Activated naive CD8-positive, alpha-beta T cell treated with anti-CD3 and anti-CD28 coated beads for 36 hours (primary cell): ENCODE results near the gene ZHX3. TPM values are rescaled to one million over a fixed set of nuclear protein-coding genes. Genes with fewer than 3 reads are reported as not detected.

Source experiments
- DNase-seq: peaks from one replicate; pipeline ENCODE4 v3.0.0; 2021
- H3K27ac Mint-ChIP-seq: one replicate; pipeline ENCODE4 v1.8.0; 2022; ENCODE audit warnings: mild to moderate bottlenecking, moderate library complexity, mixed read lengths
- H3K27me3 Mint-ChIP-seq: one replicate; pipeline ENCODE4 v1.8.0; 2022; ENCODE audit warnings: mild to moderate bottlenecking, mixed read lengths
- H3K36me3 Mint-ChIP-seq: one replicate; pipeline ENCODE4 v1.8.0; 2021; ENCODE audit warnings: mild to moderate bottlenecking, mixed read lengths
- H3K4me1 Mint-ChIP-seq: one replicate; pipeline ENCODE4 v1.8.0; 2021; ENCODE audit warnings: mixed read lengths
- H3K4me3 Mint-ChIP-seq: one replicate; pipeline ENCODE4 v1.8.0; 2022; ENCODE audit warnings: mild to moderate bottlenecking, moderate library complexity, mixed read lengths
- H3K9me3 Mint-ChIP-seq: one replicate; pipeline ENCODE4 v1.8.0; 2022; ENCODE audit warnings: mixed read lengths
- total RNA-seq, 2 experiments: library from RNA; stranded (reverse); gene quantifications; one replicate each; pipeline ENCODE4 v1.2.3, GENCODE V29; 2021

The ZHX3 gene
- total RNA-seq, 2 experiments from 2014 or later: 15.5 to 17.6 TPM

- Mint-ChIP-seq H3K9me3 (no peaks in the 10 kb centered on the region), H3K27ac (no peak overlapping the region)
These were observed 41.2 kb upstream of the ZHX3 start for GRCh38 chr20:41358717-41359116.

GRCh38 chr20:41358230-41358629 lies 40.7 kb upstream of the ZHX3 start:
- Mint-ChIP-seq H3K27me3 (no peaks in the 10 kb centered on the region), H3K27ac (no peak overlapping the region), H3K4me1 (no peaks in the 10 kb centered on the region), H3K36me3 (no peaks in the 10 kb centered on the region), H3K4me3 (no peak overlapping the region), H3K9me3 (no peaks in the 10 kb centered on the region)
- DNase-seq: no peak

More at GRCh38 chr20:41358717-41359116, 41.2 kb upstream of the ZHX3 start:
- Mint-ChIP-seq H3K4me3 (no peak overlapping the region), H3K4me1 (no peaks in the 10 kb centered on the region), H3K27me3 (no peaks in the 10 kb centered on the region), H3K36me3 (no peaks in the 10 kb centered on the region)
- DNase-seq: no peak

DNA sequence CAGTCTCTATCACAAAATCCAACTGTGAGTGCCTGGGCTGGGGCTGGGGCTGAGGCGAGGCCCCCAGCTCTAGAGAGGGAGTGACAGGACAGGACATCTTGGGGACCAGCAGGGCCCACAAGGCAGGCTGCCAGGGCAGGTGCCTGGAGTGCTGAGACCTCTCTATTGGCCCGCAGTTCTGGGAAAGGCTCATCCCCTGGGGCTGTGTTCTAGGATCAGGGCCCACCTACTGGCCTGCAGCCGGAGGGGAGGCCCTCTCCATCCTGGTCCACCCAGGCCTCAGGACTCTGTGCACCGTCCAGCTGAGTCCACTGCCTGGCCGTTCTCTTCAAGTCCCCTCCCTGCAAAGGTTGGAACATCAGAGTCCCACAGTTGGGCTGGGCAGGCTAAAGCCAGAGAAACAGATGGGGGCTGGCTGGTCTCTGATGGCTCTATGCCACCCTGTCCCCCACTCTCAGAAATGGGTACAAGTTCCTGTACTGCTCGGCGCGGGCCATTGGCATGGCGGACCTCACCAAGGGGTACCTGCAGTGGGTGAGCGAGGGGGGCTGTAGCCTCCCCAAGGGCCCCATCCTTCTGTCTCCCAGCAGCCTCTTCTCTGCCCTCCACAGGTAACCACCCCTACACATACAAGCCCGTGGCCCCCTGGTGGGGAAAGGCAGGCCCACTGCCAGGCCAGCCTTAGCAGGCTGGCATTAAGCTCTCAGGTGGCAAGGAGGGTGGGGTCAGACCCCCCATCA lies 40.1 kb upstream of the ZHX3 start:
- Mint-ChIP-seq H3K27me3 (no peaks in the 10 kb centered on the region), H3K9me3 (no peaks in the 10 kb centered on the region), H3K4me1 (no peaks in the 10 kb centered on the region), H3K4me3 (no peak overlapping the region), H3K36me3 (no peaks in the 10 kb centered on the region), H3K27ac (no peak overlapping the region)
- DNase-seq: no peak

GRCh38 chr20:41356951-41357350 lies 39.4 kb upstream of the ZHX3 start:
- Mint-ChIP-seq H3K27ac (no peak overlapping the region), H3K36me3 (no peaks in the 10 kb centered on the region), H3K27me3 (no peaks in the 10 kb centered on the region), H3K9me3 (no peaks in the 10 kb centered on the region), H3K4me3 (no peak overlapping the region), H3K4me1 (no peaks in the 10 kb centered on the region)
- no peak for DNase-seq

DNA sequence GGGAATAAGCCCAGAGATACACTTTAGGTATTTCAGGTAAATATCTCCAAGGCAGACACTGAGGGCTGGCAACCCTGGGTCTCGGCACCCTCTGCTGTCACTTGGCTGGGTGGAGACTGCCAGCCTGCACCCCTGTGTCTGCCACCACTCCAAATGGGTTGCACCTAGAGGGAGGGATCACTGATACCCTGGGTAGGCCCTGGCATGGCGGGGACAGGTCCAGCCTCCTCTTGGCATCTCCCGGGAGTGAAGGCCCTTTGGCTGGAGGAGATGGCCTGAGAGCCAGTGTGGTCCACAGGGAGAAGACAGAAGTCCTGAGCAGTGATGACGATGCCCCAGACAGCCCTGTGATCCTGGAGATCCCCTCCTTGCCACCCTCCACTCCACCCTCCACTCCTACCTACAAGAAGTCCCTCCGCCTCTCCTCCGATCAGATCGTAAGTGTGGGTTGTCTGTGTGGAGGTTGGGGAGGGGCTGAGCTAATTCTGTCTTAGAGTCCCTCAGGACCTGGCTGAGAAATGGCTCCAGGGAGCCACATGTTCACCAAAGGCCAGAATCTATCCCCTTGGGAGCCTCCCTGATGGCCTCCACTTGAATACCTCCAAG lies 38.2 kb upstream of the ZHX3 start:
- Mint-ChIP-seq H3K9me3 (no peaks in the 10 kb centered on the region), H3K27me3 (no peaks in the 10 kb centered on the region), H3K36me3 (no peaks in the 10 kb centered on the region), H3K4me1 (no peaks in the 10 kb centered on the region), H3K4me3 (no peak overlapping the region), H3K27ac (no peak overlapping the region)
- DNase-seq: no peak

GRCh38 chr20:41355192-41355591 lies 37.7 kb upstream of the ZHX3 start:
- Mint-ChIP-seq H3K9me3 (no peaks in the 10 kb centered on the region), H3K27ac (no peak overlapping the region), H3K27me3 (no peaks in the 10 kb centered on the region), H3K36me3 (no peaks in the 10 kb centered on the region), H3K4me1 (no peaks in the 10 kb centered on the region), H3K4me3 (no peak overlapping the region)
- no peak for DNase-seq

DNA sequence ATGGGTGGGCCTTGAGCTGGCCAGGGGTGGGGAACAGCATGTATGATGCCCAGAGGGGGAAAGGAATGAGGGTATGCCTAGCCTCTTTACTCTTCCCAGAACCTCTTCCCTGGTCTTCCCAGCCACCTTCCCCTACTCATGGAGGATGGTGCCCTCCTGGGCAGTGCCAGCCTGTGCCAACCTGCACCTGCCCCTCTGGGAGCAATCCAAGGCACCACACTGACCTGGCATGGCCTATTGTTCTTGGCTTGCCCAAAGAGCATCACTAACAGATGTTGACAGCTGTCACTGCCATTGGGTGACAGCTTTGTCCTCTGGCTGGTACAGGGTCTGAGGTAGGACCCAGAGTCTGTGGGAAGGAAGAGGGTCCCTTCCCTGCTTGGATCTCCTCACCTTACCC lies 36.0 kb upstream of the ZHX3 start:
- H3K4me1 Mint-ChIP-seq: no peaks in the 10 kb centered on the region
- DNase-seq: no peak
- H3K36me3 Mint-ChIP-seq: no peaks in the 10 kb centered on the region
- no peaks in the 10 kb centered on the region for H3K9me3 Mint-ChIP-seq
- H3K27ac Mint-ChIP-seq: no peak overlapping the region
- H3K27me3 Mint-ChIP-seq: no peaks in the 10 kb centered on the region
- no peak overlapping the region for H3K4me3 Mint-ChIP-seq

GRCh38 chr20:41352666-41353065 lies 35.1 kb upstream of the ZHX3 start:
- Mint-ChIP-seq H3K4me1 (no peaks in the 10 kb centered on the region), H3K9me3 (no peaks in the 10 kb centered on the region), H3K27ac (no peak overlapping the region), H3K4me3 (no peak overlapping the region), H3K27me3 (no peaks in the 10 kb centered on the region), H3K36me3 (no peaks in the 10 kb centered on the region)
- DNase-seq: no peak

DNA sequence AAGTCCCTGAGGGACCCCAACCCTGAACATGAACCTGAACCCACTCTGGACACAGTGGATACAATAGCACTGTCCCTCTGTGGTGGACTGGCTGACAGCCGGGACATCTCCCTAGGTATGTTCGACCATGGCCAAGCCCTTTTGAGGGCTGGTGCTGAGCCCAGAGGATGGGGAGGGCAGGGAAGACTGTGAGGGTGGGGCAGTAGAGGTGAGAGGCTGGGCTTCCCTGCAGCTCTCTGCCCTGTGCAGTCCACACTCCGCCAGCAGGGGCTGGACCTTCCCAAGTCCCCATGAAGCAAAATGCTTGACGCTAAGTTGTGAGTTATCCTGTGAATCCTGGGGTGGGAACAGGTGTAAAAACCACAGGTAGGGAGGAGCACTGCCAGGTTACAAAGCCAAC lies 34.6 kb upstream of the ZHX3 start:
- Mint-ChIP-seq H3K27ac (no peak overlapping the region), H3K9me3 (no peaks in the 10 kb centered on the region), H3K4me3 (no peak overlapping the region), H3K36me3 (no peaks in the 10 kb centered on the region), H3K4me1 (no peaks in the 10 kb centered on the region), H3K27me3 (no peaks in the 10 kb centered on the region)
- no peak for DNase-seq

GRCh38 chr20:41350408-41350962 lies 33.0 kb upstream of the ZHX3 start:
- no peak for DNase-seq
- no peak overlapping the region for H3K27ac Mint-ChIP-seq
- no peaks in the 10 kb centered on the region for H3K9me3 Mint-ChIP-seq
- no peaks in the 10 kb centered on the region for H3K27me3 Mint-ChIP-seq
- no peaks in the 10 kb centered on the region for H3K4me1 Mint-ChIP-seq
- no peaks in the 10 kb centered on the region for H3K36me3 Mint-ChIP-seq
- H3K4me3 Mint-ChIP-seq: no peak overlapping the region

- DNase-seq: no peak
- H3K4me3 Mint-ChIP-seq: no peak overlapping the region
- no peaks in the 10 kb centered on the region for H3K4me1 Mint-ChIP-seq
- no peaks in the 10 kb centered on the region for H3K27me3 Mint-ChIP-seq
- no peak overlapping the region for H3K27ac Mint-ChIP-seq
- no peaks in the 10 kb centered on the region for H3K36me3 Mint-ChIP-seq
- H3K9me3 Mint-ChIP-seq: no peaks in the 10 kb centered on the region
These were observed 32.4 kb upstream of the ZHX3 start for GRCh38 chr20:41349943-41350342.

DNA sequence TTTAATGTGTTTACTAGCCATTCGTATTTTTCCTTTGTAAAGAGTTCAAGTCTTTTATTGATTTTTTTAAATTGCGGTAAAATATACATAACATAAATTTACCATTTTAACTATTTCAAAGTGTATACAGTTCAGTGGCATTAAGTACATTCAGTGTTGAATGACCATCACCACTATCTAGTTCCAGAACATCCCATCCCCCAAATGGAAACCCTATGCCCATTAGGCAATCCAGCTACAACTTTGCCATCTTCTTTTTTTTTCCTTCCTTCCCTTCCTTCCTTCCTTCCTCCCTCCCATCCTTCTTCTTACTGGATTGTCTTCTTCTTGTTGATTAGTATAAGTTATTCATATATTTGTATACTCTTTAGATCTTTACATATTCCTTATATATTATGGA lies 31.7 kb upstream of the ZHX3 start:
- Mint-ChIP-seq H3K9me3 (no peaks in the 10 kb centered on the region), H3K27me3 (no peaks in the 10 kb centered on the region), H3K4me1 (no peaks in the 10 kb centered on the region), H3K27ac (peak overlapping the region; percentile 25), H3K4me3 (no peak overlapping the region), H3K36me3 (no peaks in the 10 kb centered on the region)
- DNase-seq: no peak

DNA sequence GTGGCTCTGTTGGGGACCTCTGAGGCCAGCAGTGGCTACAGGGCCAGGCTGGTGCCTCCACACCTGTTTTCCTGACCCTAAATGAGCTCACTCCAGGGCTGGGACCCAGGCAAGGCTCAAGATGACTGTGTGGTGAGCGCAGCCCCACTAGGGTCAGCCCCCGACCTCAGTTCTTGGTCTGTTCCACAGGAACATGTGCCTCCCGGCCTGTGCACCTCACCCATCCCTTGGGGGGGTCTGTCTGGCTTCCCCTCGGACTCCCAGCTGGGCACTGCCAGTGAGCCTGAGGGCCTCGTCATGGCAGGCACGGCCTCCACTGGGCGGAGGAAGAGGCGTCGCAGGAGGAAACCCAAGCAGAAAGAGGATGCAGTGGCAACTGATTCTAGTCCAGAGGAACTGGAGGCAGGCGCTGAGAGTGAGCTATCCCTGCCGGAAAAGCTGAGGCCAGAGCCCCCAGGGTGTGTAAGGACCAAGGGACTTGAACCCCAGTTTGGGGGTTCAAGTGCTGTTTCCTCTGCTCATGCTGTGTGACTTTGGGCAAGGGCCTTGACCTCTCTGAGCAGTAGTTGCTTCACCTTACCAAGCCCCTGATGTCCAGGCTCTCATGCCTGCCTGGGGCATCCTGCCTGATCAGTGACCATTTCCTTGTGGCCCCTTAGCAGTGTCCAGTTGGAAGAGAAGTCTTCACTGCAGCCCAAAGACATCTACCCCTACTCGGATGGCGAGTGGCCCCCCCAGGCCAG lies 31.1 kb upstream of the ZHX3 start:
- H3K27ac Mint-ChIP-seq: no peak overlapping the region
- H3K36me3 Mint-ChIP-seq: no peaks in the 10 kb centered on the region
- H3K4me3 Mint-ChIP-seq: no peak overlapping the region
- H3K9me3 Mint-ChIP-seq: no peaks in the 10 kb centered on the region
- no peaks in the 10 kb centered on the region for H3K4me1 Mint-ChIP-seq
- no peaks in the 10 kb centered on the region for H3K27me3 Mint-ChIP-seq
- DNase-seq: no peak

- Mint-ChIP-seq H3K4me3 (no peak overlapping the region), H3K27ac (no peak overlapping the region)
These were observed 30.2 kb upstream of the ZHX3 start for GRCh38 chr20:41347523-41348429.

DNA sequence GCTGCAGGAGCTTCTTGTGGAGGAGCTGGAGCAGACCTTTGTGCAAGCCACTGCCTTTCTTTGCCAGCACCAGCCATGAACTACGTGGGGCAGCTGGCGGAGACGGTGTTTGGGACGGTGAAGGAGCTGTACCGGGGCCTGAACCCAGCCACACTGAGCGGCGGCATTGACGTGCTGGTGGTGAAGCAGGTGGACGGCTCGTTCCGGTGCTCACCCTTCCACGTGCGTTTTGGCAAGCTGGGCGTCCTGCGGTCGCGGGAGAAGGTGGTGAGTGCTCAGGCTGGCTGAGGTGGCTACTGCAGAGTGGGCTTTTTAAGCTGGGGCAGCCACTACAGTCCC lies 28.2 kb upstream of the ZHX3 start:
- Mint-ChIP-seq H3K27ac (no peak overlapping the region), H3K9me3 (no peaks in the 10 kb centered on the region), H3K27me3 (no peaks in the 10 kb centered on the region), H3K4me1 (no peaks in the 10 kb centered on the region), H3K36me3 (no peaks in the 10 kb centered on the region), H3K4me3 (no peak overlapping the region)
- no peak for DNase-seq

More at GRCh38 chr20:41347523-41348429, 30.2 kb upstream of the ZHX3 start:
- Mint-ChIP-seq H3K4me1 (no peaks in the 10 kb centered on the region), H3K27me3 (no peaks in the 10 kb centered on the region), H3K9me3 (no peaks in the 10 kb centered on the region), H3K36me3 (no peaks in the 10 kb centered on the region)
- no peak for DNase-seq
